C4-2B (cell line): ENCODE data around the gene THBS4.

Experiments used
- H3K27ac ChIP-seq: fragments of 450-650 bp; 2 replicates; pipeline ENCODE4 v1.5.1; 2017
- CTCF ChIP-seq: fragments of 450-650 bp; conservative IDR thresholded peaks from 2 replicates; pipeline ENCODE4 v1.5.1; 2017; ENCODE audit warnings: mild to moderate bottlenecking
- ZFX ChIP-seq: fragments of 450-650 bp; IDR thresholded peaks from 2 replicates; pipeline ENCODE4 v1.6.1; 2017

THBS4 gene

GRCh38 chr5:80034962-80035821 lies at the start of gene THBS4:
THBS4 (plus strand) TSS chr5:80035348; CDS start chr5:80035538, 190 bp downstream.
- H3K27ac ChIP-seq = no peak within 1 kb of the TSS
- TF ChIP-seq CTCF (no peak), ZFX (no peak)

GRCh38 chr5:79986260-79986659 lies 48.9 kb upstream of the THBS4 start:
- H3K27ac ChIP-seq = no peak overlapping the region
- TF ChIP-seq CTCF (no peak), ZFX (no peak)

- H3K27ac ChIP-seq = peak overlapping the region; percentile 91
- TF ChIP-seq CTCF = no peak
- TF ChIP-seq ZFX = no peak
Measured at GRCh38 chr5:79990205-79990597, 44.9 kb upstream of the THBS4 start.

- H3K27ac ChIP-seq = peak within 1 kb of the TSS; percentile 91
- TF ChIP-seq ZFX (peak; percentile 76), CTCF (no peak)
Measured at GRCh38 chr5:79990598-79991507, 44.3 kb upstream of the THBS4 start, which contains the start of gene MTX3. MTX3 (minus strand) TSS chr5:79991262; CDS start chr5:79991238, 24 bp downstream.

GRCh38 chr5:79992891-79993657 lies 42.1 kb upstream of the THBS4 start:
- TF ChIP-seq CTCF (no peak), ZFX (no peak)
- no peak overlapping the region for H3K27ac ChIP-seq

- TF ChIP-seq CTCF (no peak), ZFX (no peak)
Measured at GRCh38 chr5:79999722-80000121, 35.4 kb upstream of the THBS4 start.

More at GRCh38 chr5:79999722-80000121, 35.4 kb upstream of the THBS4 start:
- no peak overlapping the region for H3K27ac ChIP-seq
